Heart left ventricle (tissue), 13 donors: ENCODE data around the gene REXO1.

Experiments
- POLR2A ChIP-seq, 2 donors: fragments of 450-650 bp; IDR thresholded peaks; one replicate each; pipeline ENCODE4 v1.6.1; 2017; ENCODE audit warnings: antibody characterized with exemption in 2 of 2, mild to moderate bottlenecking in 2 of 2, moderate library complexity in 2 of 2
- TF ChIP-seq, protein P1 (sequence below), 12 donors: fragments of 200-600 bp; sonication (generic) in 4 of 12; IDR thresholded peaks; one replicate each; pipeline versions ENCODE4 v1.5.0 to v1.8.0; 2018 to 2022; ENCODE audit warnings: antibody characterized with exemption in 12 of 12, mild to moderate bottlenecking in 5 of 12
- donor health status: ischemic (EF 13 %, LVEDD 7.1; RV severe dilation, severe dysfunction).
- donor health status: DM: no; HTN: yes; CAD: no.
- donor health status: DM: no; HTN: no; CAD: no.
- donor health status: ischemic (EF 25% LVEDD 6.9; RV normal size, moderate dysfunction).
- donor health status: ischemic (EF 25% LVEDD 5.7; RV mildly dilated, moderate dysfunction).
- donor health status: ischemic (EF 35%, LVEDD 5.7; RV mildly dilated, moderate dysfunction).
- donor health status: nonischemic (EF 11% LVEDD 7.7; RV severe dilation, severe dysfunction).
- donor health status: DM: yes; HTN: yes; CAD: no.
- donor health status: PGD.
- donor health status: ischemic (EF 29% LVEDD 5.4; RV normal size, mild dysfunction).
- donor health status: nonischemic (EF 23%, LVEDD 6.1; RV moderate dilation, normal function).

DNA sequence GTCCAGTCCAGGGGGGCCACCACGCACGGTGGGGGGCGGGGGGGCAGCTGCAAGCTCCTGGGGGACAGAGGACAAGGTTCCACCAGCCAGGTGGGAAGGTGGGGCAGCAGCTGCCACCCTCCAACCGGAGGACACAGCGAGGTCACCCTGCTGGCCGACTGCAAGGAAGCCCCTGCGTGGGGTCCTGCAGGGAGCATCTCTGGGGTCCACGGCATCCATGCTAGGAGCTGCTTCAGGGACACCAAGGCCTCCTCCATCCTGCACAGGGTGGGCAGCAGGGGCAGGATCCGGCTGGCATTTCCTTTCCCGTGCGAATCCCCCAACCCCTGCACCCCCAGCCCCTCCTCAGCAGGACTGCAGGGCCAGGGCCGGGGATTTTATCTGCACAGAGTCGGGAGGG lies 23.3 kb upstream of the REXO1 start:
- TF ChIP-seq, protein P1, sequence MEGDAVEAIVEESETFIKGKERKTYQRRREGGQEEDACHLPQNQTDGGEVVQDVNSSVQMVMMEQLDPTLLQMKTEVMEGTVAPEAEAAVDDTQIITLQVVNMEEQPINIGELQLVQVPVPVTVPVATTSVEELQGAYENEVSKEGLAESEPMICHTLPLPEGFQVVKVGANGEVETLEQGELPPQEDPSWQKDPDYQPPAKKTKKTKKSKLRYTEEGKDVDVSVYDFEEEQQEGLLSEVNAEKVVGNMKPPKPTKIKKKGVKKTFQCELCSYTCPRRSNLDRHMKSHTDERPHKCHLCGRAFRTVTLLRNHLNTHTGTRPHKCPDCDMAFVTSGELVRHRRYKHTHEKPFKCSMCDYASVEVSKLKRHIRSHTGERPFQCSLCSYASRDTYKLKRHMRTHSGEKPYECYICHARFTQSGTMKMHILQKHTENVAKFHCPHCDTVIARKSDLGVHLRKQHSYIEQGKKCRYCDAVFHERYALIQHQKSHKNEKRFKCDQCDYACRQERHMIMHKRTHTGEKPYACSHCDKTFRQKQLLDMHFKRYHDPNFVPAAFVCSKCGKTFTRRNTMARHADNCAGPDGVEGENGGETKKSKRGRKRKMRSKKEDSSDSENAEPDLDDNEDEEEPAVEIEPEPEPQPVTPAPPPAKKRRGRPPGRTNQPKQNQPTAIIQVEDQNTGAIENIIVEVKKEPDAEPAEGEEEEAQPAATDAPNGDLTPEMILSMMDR (IDR thresholded peaks at IDR 0.05): no peak
- TF ChIP-seq POLR2A (IDR thresholded peaks at IDR 0.05): no peak
